ENCODE data around the gene MYO9B.

The MYO9B gene

GRCh38 chr19:17170538-17171297 is 95.1 kb downstream of the MYO9B start:
- ATAC-seq (ENCODE audit: insufficient read depth, low read depth) (no peak), DNase-seq (no peak)
- H2AFZ ChIP-seq (ENCODE audit: low read depth, low read length): no peak overlapping the region
- H3K9me3 ChIP-seq (ENCODE audit: insufficient read depth, low read length, severe bottlenecking): no peaks in the 10 kb centered on the region
- TF ChIP-seq CTCF (IDR thresholded peaks at IDR 0.05; ENCODE audit: borderline replicate concordance, extremely low read depth, low read length, poor library complexity, severe bottlenecking): no peak
- TF ChIP-seq EZH2 (IDR thresholded peaks at IDR 0.05; ENCODE audit: borderline replicate concordance, low read depth, low read length, severe bottlenecking): no peak
- peaks cover 90% of the 10 kb centered on the region for H3K36me3 ChIP-seq (ENCODE audit: insufficient read depth, low read length)
- no peak overlapping the region for H3K27ac ChIP-seq (ENCODE audit: low read length)
- H3K4me3 ChIP-seq (ENCODE audit: low read depth in 1 of 2, low read length in 2 of 2): no peak overlapping the region
- H3K4me2 ChIP-seq (ENCODE audit: insufficient read depth, low read length): no peak overlapping the region
- H3K4me1 ChIP-seq (ENCODE audit: insufficient read depth, low read length): no peaks in the 10 kb centered on the region
- no peaks in the 10 kb centered on the region for H3K27me3 ChIP-seq (ENCODE audit: insufficient read depth, low read length, poor library complexity)
- no peaks in the 10 kb centered on the region for H4K20me1 ChIP-seq (ENCODE audit: insufficient read depth, low read length)
- no peaks in the 10 kb centered on the region for H3K79me2 ChIP-seq (ENCODE audit: insufficient read depth, low read length)
- no peak overlapping the region for H3K9ac ChIP-seq (ENCODE audit: low read depth, low read length)

- TF ChIP-seq EZH2 (IDR thresholded peaks at IDR 0.05; ENCODE audit: borderline replicate concordance, low read depth, low read length, severe bottlenecking): no peak
- TF ChIP-seq CTCF (IDR thresholded peaks at IDR 0.05; ENCODE audit: borderline replicate concordance, extremely low read depth, low read length, poor library complexity, severe bottlenecking): no peak
- H4K20me1 ChIP-seq (ENCODE audit: insufficient read depth, low read length): no peaks in the 10 kb centered on the region
- H3K9me3 ChIP-seq (ENCODE audit: insufficient read depth, low read length, severe bottlenecking): no peaks in the 10 kb centered on the region
- H3K4me2 ChIP-seq (ENCODE audit: insufficient read depth, low read length): no peak overlapping the region
- H3K4me3 ChIP-seq (ENCODE audit: low read depth in 1 of 2, low read length in 2 of 2): no peak overlapping the region
- no peak overlapping the region for H2AFZ ChIP-seq (ENCODE audit: low read depth, low read length)
- ATAC-seq (ENCODE audit: insufficient read depth, low read depth) (no peak), DNase-seq (no peak)
- H3K79me2 ChIP-seq (ENCODE audit: insufficient read depth, low read length): no peaks in the 10 kb centered on the region
- H3K27me3 ChIP-seq (ENCODE audit: insufficient read depth, low read length, poor library complexity): no peaks in the 10 kb centered on the region
- H3K36me3 ChIP-seq (ENCODE audit: insufficient read depth, low read length): peaks cover 87% of the 10 kb centered on the region
- no peak overlapping the region for H3K27ac ChIP-seq (ENCODE audit: low read length)
- no peak overlapping the region for H3K9ac ChIP-seq (ENCODE audit: low read depth, low read length)
- no peaks in the 10 kb centered on the region for H3K4me1 ChIP-seq (ENCODE audit: insufficient read depth, low read length)
These were observed 96.3 kb downstream of the MYO9B start for GRCh38 chr19:17171874-17172273.

GRCh38 chr19:17172624-17173345 is 97.2 kb downstream of the MYO9B start:
- H3K79me2 ChIP-seq (ENCODE audit: insufficient read depth, low read length): no peaks in the 10 kb centered on the region
- no peak overlapping the region for H3K4me2 ChIP-seq (ENCODE audit: insufficient read depth, low read length)
- H4K20me1 ChIP-seq (ENCODE audit: insufficient read depth, low read length): no peaks in the 10 kb centered on the region
- H3K9me3 ChIP-seq (ENCODE audit: insufficient read depth, low read length, severe bottlenecking): no peaks in the 10 kb centered on the region
- TF ChIP-seq EZH2 (IDR thresholded peaks at IDR 0.05; ENCODE audit: borderline replicate concordance, low read depth, low read length, severe bottlenecking): no peak
- no peak for TF ChIP-seq CTCF (IDR thresholded peaks at IDR 0.05; ENCODE audit: borderline replicate concordance, extremely low read depth, low read length, poor library complexity, severe bottlenecking)
- DNase-seq (no peak), ATAC-seq (ENCODE audit: insufficient read depth, low read depth) (no peak)
- H3K4me3 ChIP-seq (ENCODE audit: low read depth in 1 of 2, low read length in 2 of 2): no peak overlapping the region
- H3K27ac ChIP-seq (ENCODE audit: low read length): no peak overlapping the region
- no peak overlapping the region for H3K9ac ChIP-seq (ENCODE audit: low read depth, low read length)
- no peaks in the 10 kb centered on the region for H3K27me3 ChIP-seq (ENCODE audit: insufficient read depth, low read length, poor library complexity)
- no peak overlapping the region for H2AFZ ChIP-seq (ENCODE audit: low read depth, low read length)
- H3K36me3 ChIP-seq (ENCODE audit: insufficient read depth, low read length): peaks cover 81% of the 10 kb centered on the region
- H3K4me1 ChIP-seq (ENCODE audit: insufficient read depth, low read length): no peaks in the 10 kb centered on the region

Measured in DND-41 (cell line).